ENCODE data around the gene BCL2L1.

Gene BCL2L1

DNA sequence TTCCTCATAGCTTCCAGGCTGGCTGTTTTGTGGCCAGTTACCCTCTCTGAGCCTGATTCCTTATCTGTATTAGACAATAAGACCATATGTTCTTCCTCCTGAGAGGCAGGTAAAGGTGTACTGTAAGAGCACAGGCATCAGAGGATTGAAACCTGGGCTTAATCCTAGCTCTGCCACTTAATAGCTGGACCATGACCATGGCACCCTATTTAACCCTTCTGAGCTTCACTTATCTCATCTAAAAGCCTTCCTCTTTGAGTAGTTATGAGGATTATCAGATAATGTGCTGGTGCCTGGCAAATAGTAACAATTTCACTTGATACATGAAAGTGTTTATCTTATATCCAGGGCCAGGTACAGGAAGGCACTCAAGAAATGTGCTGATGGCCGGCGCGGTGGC, 34.9 kb downstream of the BCL2L1 start:
- no peak for DNase-seq (ENCODE audit: low spot score)
- TF ChIP-seq, protein P1, sequence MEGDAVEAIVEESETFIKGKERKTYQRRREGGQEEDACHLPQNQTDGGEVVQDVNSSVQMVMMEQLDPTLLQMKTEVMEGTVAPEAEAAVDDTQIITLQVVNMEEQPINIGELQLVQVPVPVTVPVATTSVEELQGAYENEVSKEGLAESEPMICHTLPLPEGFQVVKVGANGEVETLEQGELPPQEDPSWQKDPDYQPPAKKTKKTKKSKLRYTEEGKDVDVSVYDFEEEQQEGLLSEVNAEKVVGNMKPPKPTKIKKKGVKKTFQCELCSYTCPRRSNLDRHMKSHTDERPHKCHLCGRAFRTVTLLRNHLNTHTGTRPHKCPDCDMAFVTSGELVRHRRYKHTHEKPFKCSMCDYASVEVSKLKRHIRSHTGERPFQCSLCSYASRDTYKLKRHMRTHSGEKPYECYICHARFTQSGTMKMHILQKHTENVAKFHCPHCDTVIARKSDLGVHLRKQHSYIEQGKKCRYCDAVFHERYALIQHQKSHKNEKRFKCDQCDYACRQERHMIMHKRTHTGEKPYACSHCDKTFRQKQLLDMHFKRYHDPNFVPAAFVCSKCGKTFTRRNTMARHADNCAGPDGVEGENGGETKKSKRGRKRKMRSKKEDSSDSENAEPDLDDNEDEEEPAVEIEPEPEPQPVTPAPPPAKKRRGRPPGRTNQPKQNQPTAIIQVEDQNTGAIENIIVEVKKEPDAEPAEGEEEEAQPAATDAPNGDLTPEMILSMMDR (IDR thresholded peaks at IDR 0.05) = no peak
- H3K27ac ChIP-seq = peak overlapping the region in 1 of 2 donors; percentile 24

DNA sequence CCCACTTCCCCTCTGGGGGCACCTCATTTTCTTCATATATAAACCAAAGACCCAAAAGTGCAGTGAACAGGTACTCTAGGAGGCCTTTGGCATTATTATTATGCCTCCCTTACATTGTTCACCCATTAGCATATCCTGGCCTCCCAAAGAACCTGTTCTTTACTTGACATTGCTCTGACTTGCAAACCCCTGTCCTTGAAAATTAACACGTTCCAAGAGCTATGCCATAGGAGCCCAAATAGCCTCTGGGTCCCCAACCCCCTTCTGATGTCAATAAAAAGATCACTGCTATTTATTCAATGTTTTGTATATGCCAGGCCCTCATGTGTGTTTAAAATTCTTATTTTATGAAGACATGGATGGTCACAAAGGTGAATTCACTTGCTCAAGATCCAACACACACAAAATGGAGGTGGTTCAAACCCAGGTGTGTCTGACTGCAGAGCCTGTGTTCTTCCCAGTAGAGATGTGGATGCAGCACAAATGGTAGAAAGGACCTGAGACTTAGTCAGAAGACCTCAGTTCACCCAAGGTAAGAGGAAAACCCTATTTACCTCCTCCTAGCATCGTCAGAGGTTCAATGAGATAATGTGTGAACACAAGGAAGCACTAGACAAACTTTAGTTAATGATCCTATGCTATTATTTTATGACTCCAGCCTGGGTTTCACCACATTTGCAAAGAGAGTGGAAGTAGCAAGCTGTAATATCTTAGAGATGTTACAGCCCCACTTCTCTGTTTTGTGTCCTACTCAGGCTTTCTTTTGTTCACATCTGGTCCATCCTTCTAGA, 36.6 kb downstream of the BCL2L1 start:
- DNase-seq (ENCODE audit: low spot score) = no peak
- Histone ChIP-seq H3K27ac (peak overlapping the region in 1 of 2 donors; percentile 50), H3K4me3 (no peak overlapping the region)
- TF ChIP-seq, protein P1 (IDR thresholded peaks at IDR 0.05) = no peak

More for the DNA sequence above, 34.9 kb downstream of the BCL2L1 start:
- H3K4me3 ChIP-seq = no peak overlapping the region

DNA sequence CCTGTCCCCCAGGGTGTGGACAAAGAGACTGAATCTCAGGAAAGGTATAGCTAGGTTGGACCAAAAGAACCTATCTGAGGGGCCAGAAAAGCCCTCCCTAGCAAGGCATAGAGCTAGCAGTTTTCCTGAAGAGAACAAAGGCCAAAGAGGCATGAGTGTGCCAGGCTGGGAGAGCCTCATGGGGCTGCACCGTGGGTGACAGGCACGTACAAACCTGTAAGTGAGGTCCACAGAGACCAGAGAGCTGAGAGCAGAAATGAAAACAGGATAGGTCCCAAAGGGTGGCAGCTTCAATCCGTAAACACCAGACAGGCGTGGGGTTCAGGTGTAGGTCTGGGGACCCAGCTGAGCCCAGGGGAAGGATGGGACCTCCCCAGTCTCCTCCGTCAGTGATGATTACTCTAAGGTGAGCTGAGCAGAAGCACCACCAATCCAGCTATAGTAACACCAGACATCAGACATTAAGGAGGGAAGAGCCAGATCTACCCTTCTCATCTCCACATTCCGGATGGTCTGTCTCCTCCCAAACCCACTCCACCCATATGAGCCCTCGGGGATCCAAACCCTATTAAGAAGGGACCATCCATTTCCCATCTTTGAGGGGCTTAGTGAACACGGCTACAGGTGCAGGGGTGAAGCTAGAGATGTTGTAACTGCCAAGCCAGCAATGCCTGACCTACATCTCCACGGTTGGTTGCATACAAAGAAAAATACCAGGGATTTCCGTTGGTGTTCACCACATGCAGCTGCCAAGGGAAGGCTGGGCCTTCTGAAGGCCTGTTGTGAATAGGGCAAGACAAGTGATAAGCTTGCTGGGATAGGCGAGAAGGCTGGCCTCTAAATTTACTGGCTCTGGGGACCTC, 38.3 kb downstream of the BCL2L1 start:
- Histone ChIP-seq H3K4me3 (no peak overlapping the region), H3K27ac (peak overlapping the region in 1 of 2 donors; percentile 46)
- TF ChIP-seq, protein P1 (IDR thresholded peaks at IDR 0.05) = no peak
- no peak for DNase-seq (ENCODE audit: low spot score)

DNA sequence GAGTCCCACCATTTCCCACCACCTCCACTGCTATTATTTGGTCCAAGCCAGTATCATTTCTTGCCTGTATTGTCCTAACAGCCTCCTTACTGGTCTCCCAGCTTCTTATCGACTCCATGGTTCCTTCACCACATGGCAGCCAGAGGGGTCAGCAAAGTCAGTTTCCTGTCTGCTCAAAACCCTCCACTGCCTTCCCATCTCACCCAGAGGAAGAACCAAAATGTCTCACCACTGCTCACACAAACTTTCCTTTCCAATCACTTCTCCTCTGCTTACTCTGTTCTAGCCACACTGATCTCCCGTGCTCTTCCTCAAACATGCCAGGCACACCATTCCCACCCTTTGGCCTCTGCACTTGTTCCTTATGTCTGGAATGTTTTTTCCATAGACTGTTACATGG, 39.7 kb downstream of the BCL2L1 start:
- Histone ChIP-seq H3K4me3 (no peak overlapping the region), H3K27ac (peak overlapping the region; percentile 31 to 59)
- TF ChIP-seq, protein P1 (IDR thresholded peaks at IDR 0.05) = no peak
- no peak for DNase-seq (ENCODE audit: low spot score)

DNA sequence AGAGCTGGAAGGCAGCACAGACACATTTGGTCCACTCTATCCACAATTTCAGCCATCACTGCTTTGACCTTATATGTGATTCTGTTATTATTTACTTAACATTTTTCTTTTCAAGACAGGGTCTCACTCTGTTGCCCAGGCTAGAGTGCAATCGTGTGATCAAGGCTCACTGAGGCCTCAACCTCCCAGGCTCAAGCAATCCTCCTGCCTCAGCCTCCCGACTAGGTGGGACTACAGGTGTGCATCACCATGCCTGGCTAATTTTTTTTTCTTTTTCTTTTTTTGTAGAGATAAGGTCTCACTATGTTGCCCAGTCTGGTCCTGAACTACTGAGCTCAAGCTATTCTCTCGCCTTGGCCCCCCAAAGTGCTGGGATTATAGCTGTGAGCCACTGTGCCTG, 40.3 kb downstream of the BCL2L1 start:
- H3K4me3 ChIP-seq = no peak overlapping the region
- DNase-seq (ENCODE audit: low spot score) = no peak
- TF ChIP-seq, protein P1 (IDR thresholded peaks at IDR 0.05) = no peak
- H3K27ac ChIP-seq = peak overlapping the region; percentile 1 to 82

DNA sequence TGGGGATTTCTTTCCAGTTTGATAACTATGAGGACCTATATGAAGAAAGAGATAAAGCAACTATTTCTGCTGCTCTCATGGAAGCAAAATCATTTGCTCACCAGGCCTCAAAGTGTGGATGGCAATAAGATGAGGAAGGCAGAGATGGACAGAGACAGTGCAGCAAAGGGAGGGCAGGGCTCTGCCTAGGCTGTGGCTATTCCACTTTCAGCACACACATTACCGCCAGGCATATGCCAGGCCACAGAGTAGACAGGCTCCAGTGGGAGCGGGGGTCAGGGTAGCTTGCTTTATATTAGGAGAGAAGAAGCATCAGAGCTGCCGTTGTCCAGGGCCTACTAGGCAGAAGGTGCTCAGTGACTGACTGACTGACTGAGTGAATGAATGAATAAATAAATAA, 40.9 kb downstream of the BCL2L1 start:
- Histone ChIP-seq H3K27ac (peak overlapping the region; percentile 1 to 82), H3K4me3 (no peak overlapping the region)
- DNase-seq (ENCODE audit: low spot score) = no peak
- TF ChIP-seq, protein P1 (IDR thresholded peaks at IDR 0.05) = no peak
